GM12891 (cell line): ENCODE results near the gene OSBPL1A.

Source experiments
- POLR2A ChIP-seq: IDR thresholded peaks from 2 replicates; pipeline ENCODE4 v1.6.1; 2011; ENCODE audit warnings: low read depth, low read length, control low read depth
- POLR2AphosphoS5 ChIP-seq: IDR thresholded peaks from 2 replicates; pipeline ENCODE4 v1.6.1; 2011; ENCODE audit warnings: low read depth, low read length, control low read depth
- SPI1 ChIP-seq: IDR thresholded peaks from 2 replicates; pipeline ENCODE4 v1.6.1; 2011; ENCODE audit warnings: low read depth, low read length, control low read depth

DNA sequence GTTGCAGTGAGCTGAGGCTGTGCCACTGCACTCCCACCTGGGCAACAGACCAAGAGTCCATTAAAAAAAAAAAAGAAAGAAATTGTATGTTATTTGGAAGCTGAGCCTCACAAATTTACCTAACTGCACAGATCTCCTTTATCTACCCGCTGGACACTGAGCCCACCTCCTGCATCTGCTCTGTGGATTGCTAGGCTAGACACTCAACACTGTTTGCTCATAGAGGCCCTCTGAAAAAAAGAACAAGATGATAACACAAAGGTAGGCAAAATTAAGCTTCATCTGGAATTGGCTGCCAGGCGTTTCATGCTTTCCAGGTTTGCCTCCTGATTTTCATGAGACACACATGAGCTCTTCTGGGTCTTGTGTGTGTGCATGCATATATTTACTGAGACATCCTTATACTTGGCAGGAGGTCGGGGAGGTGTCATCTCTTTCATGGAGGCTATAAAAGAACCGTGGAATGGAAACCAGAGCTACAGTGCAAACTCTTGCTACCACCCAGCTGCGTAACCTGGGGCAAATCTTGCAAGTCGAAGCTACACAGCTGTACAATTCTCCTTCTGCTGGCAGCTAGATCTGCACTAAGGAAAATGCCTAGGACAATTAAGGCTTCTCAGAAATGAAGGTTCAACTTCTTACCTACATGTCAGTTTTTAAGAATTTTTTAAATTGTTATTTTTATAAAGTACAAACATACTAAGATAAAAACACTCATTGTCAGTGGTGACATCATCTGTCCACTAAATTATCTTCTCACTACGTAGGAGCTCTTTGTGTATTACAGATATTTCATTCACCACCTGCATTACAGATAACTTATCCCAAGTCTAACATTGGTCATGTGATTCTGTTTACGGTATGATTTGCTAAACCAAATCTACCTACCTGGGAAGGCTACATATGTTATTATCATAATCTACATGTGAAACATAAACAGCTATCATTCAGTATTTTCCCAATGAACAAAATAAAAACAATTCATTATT is 195.6 kb downstream of the OSBPL1A start:
- TF ChIP-seq POLR2A (no peak), POLR2AphosphoS5 (no peak), SPI1 (no peak)
